Breast epithelium (tissue), 4 donors: ENCODE data around the gene AKAP8L. TPM values are rescaled to one million over a fixed set of nuclear protein-coding genes. Genes with fewer than 3 reads are reported as not detected.
"Not testable (repeated sequence)": the region's sequence is repeated elsewhere in the genome, so short reads cannot be mapped to it uniquely, and the experiment has no call there.

ENCODE experiments used
- DNase-seq, 2 donors: peaks; one replicate each; pipeline ENCODE4 v3.0.0-alpha.2; 2019; ENCODE audit warnings: low spot score in 2 of 2
- H3K27ac ChIP-seq, 2 donors: fragments of 200-600 bp; sonication (generic) in 1 of 2; one replicate each; pipeline ENCODE4 v1.5.1; 2016 to 2019; ENCODE audit warnings: mild to moderate bottlenecking in 1 of 2
- H3K27me3 ChIP-seq, 2 donors: fragments of 200-600 bp; sonication (generic) in 1 of 2; one replicate each; pipeline versions ENCODE4 v1.5.1 to v1.6.0; 2017 to 2019; ENCODE audit warnings: control low read depth in 1 of 2, mild to moderate bottlenecking in 1 of 2
- H3K36me3 ChIP-seq: fragments of 200-600 bp; one replicate; pipeline ENCODE4 v1.5.1; 2019
- H3K4me1 ChIP-seq, 2 donors: fragments of 200-600 bp; sonication (generic); one replicate each; pipeline ENCODE4 v1.5.1; 2016 to 2019; ENCODE audit warnings: control low read depth in 1 of 2
- H3K4me3 ChIP-seq, 3 donors: fragments of 200-600 bp; sonication (generic); 1 replicate in 2 of 3; 2 replicates in 1 of 3; pipeline ENCODE4 v1.5.1; 2016 to 2019; ENCODE audit warnings: mild to moderate bottlenecking in 3 of 3, moderate library complexity in 2 of 3
- H3K9me3 ChIP-seq, 2 donors: fragments of 200-600 bp; sonication (generic) in 1 of 2; one replicate each; pipeline ENCODE4 v1.5.1; 2016 to 2019; ENCODE audit warnings: control low read depth in 1 of 2
- POLR2A ChIP-seq: fragments of 450-650 bp; IDR thresholded peaks from one replicate; pipeline ENCODE4 v1.6.1; 2016; ENCODE audit warnings: antibody characterized with exemption, mild to moderate bottlenecking, moderate library complexity
- POLR2AphosphoS5 ChIP-seq, 3 donors: sonication (generic); formaldehyde crosslinking; IDR thresholded peaks; one replicate each; pipeline ENCODE4 v1.6.1; 2017; ENCODE audit warnings: antibody characterized with exemption in 3 of 3
- intact Hi-C: fragments of 100-400 bp; cut with DNase I; formaldehyde crosslinking; loops from one replicate; pipeline ENCODE4 v1.15.1; 2023; ENCODE audit warnings: low total_unique reads
- total RNA-seq, 3 donors: library from RNA; depleted of rRNA; stranded (reverse); fragments of >200 nt; gene quantifications; one replicate each; pipeline ENCODE4 v1.1.0, GENCODE V29; 2016
- TF ChIP-seq, protein P1 (sequence below), 3 donors: fragments of 450-650 bp; IDR thresholded peaks; one replicate each; pipeline ENCODE4 v1.5.1; 2016 to 2017; ENCODE audit warnings: antibody characterized with exemption in 3 of 3, mild to moderate bottlenecking in 3 of 3, moderate library complexity in 3 of 3

Gene AKAP8L
- total RNA-seq, 3 donors from 2014 or later = 77.6 to 141 (median 122) TPM

DNA sequence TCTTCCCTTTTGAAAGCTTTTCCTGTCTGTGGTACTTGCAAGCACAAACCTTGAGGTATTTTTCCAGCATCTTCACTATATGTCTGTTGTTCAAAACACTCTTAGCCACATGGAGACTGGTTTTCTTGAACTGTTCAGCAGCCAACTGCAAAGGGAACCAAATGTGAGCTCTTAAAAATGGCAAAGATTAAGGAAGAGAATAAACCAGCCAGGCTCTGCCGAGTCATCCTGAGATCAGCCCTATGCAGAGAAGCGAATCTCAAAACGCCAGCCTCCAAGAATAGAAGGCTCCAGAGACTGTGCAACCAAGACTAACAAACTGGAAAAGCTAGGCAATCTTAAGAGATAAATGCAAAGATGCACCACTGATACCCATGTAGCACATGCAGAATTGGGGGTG lies 59.9 kb downstream of the AKAP8L start:
- Histone ChIP-seq H3K9me3 (no peaks in the 10 kb centered on the region), H3K4me3 (no peak overlapping the region), H3K27ac (no peak overlapping the region), H3K4me1 (no peaks in the 10 kb centered on the region), H3K27me3 (no peaks in the 10 kb centered on the region), H3K36me3 (peaks cover 14% of the 10 kb centered on the region)
- TF ChIP-seq POLR2A = no peak
- intact Hi-C loops = no loop called here
- no peak for DNase-seq

DNA sequence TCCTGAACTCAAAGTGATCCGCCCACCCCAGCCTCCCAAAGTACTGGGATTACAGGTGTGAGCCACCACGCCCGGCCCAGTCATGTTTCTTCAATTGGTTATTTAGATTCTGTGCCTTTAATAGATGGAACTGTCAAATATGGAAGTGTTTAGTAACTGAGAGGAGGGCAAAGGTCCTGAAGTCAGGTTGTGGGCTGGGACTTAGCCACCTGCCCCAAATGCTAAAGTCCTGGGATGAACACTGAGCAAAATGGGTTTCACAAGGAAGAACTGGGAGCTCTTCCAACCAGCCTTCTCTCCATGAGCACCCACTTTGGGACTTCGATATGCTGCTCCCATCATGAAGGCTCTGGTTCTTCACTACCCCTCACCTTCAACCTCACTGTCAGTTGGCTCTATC lies 60.9 kb downstream of the AKAP8L start:
- intact Hi-C loops = no loop called here

DNA sequence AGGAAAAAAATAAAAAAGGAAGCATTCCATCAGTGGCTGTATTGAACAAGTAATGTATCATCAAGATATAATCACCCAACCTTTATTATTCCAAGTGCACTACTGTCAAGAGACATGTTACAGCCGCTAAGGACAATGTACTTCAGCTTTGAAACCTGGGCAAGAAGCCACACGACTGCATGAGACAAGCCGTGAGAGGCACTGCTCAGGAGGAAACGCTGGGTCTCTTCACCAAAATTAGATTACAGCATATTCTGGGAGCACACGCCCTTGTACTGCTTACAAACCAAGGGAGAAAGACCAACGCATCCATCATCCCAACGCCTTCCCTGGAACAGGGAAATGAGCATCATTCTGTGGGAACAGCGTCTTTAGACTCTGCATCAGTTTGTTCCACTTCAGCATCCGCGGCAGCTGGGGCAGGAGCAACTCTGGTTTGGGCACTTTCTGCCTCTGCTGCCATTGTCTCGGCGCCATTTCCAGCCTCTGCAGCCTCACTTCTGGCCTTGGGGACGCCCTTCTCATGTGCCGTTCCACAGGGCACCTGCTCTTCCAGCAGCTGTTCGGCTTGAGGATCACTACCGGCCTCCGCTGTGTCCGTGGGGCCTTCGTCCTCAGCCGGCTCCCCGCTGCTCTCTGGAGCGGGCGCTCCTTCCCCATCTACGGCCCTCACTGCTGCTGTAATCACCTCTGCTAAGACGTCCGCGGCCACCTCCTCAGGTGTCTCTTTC lies 64.1 kb downstream of the AKAP8L start:
- H3K27ac ChIP-seq = no peak overlapping the region
- H3K27me3 ChIP-seq = no peaks in the 10 kb centered on the region
- H3K4me3 ChIP-seq = no peak overlapping the region
- DNase-seq = no peak
- H3K9me3 ChIP-seq = no peaks in the 10 kb centered on the region
- H3K4me1 ChIP-seq = no peaks in the 10 kb centered on the region
- H3K36me3 ChIP-seq = peaks cover 14% of the 10 kb centered on the region
- TF ChIP-seq, protein P1, sequence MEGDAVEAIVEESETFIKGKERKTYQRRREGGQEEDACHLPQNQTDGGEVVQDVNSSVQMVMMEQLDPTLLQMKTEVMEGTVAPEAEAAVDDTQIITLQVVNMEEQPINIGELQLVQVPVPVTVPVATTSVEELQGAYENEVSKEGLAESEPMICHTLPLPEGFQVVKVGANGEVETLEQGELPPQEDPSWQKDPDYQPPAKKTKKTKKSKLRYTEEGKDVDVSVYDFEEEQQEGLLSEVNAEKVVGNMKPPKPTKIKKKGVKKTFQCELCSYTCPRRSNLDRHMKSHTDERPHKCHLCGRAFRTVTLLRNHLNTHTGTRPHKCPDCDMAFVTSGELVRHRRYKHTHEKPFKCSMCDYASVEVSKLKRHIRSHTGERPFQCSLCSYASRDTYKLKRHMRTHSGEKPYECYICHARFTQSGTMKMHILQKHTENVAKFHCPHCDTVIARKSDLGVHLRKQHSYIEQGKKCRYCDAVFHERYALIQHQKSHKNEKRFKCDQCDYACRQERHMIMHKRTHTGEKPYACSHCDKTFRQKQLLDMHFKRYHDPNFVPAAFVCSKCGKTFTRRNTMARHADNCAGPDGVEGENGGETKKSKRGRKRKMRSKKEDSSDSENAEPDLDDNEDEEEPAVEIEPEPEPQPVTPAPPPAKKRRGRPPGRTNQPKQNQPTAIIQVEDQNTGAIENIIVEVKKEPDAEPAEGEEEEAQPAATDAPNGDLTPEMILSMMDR (IDR thresholded peaks at IDR 0.05) = no peak
- TF ChIP-seq POLR2AphosphoS5 (IDR thresholded peaks at IDR 0.05) = no peak
- TF ChIP-seq POLR2A = no peak
- intact Hi-C loops = no loop called here

More for the DNA sequence above, 60.9 kb downstream of the AKAP8L start:
- TF ChIP-seq, protein P1 (IDR thresholded peaks at IDR 0.05) = no peak
- no peak for TF ChIP-seq POLR2AphosphoS5 (IDR thresholded peaks at IDR 0.05)
- no peak for TF ChIP-seq POLR2A
- H3K36me3 ChIP-seq = peaks cover 14% of the 10 kb centered on the region
- no peaks in the 10 kb centered on the region for H3K27me3 ChIP-seq
- no peaks in the 10 kb centered on the region for H3K4me1 ChIP-seq
- H3K9me3 ChIP-seq = no peaks in the 10 kb centered on the region
- no peak overlapping the region for H3K27ac ChIP-seq
- no peak overlapping the region for H3K4me3 ChIP-seq
- no peak for DNase-seq

DNA sequence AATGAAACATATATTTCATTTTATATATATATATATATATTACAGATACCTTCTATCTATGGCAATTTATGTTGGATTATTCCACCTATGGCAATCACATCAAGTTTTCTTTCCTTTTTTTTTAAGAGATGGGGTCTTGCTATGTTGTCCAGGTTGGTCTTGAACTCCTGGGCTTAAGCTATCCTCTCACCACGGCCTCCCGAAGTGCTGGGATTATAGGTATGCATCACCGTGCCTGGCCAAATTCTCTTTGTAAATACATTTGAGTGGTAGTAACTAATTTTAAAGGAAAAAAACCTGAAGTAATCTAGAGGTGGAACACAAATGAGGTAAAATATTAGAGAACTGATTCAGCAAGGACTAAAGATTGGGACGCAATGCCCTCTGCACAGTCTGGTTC lies 64.9 kb downstream of the AKAP8L start:
- intact Hi-C loops = no loop called here
- DNase-seq = no peak
- Histone ChIP-seq H3K36me3 (peaks cover 13% of the 10 kb centered on the region), H3K27me3 (no peaks in the 10 kb centered on the region), H3K4me1 (no peaks in the 10 kb centered on the region), H3K4me3 (no peak overlapping the region), H3K9me3 (no peaks in the 10 kb centered on the region), H3K27ac (no peak overlapping the region)
- TF ChIP-seq, protein P1 (IDR thresholded peaks at IDR 0.05) = no peak
- TF ChIP-seq POLR2AphosphoS5 (IDR thresholded peaks at IDR 0.05) = no peak

DNA sequence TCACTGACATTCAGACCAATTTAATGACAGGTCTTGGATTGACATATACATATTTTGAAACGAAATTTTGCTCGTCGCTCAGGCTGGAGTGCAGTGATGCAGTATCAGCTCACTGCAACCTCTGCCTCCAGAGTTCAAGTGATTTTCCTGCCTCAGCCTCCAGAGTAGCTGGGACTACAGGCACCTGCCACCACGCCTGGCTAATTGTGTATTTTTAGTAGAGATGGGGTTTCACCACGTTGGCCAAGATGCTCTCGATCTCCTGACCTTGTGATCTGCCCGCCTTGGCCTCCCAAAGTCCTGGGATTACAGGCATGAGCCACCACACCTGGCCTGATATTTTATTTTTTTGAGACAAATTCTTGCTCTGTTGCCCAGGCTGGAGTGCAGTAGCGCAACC lies 66.3 kb downstream of the AKAP8L start:
- DNase-seq, H3K4me1 ChIP-seq, H3K4me3 ChIP-seq, H3K27me3 ChIP-seq, H3K9me3 ChIP-seq, H3K36me3 ChIP-seq, intact Hi-C loops, H3K27ac ChIP-seq: not testable (repeated sequence)

DNA sequence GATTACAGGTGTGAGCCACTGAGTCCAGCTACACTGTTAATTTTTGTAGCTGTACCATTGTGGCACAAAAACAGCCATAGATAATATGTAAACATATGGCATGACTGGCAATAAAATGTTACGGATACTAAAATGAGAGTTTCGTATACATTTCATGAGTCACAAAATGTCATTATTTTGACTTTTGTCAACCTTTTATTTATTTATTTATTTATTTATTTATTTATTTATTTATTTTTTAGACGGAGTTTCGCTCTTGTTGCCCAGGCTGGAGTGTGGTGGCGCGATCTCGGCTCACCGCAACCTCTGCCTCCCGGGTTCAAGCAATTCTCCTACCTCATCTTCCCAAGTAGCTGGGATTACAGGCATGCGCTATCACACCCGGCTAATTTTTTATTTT lies 77.5 kb downstream of the AKAP8L start:
- H3K4me1 ChIP-seq, H3K4me3 ChIP-seq, H3K9me3 ChIP-seq, intact Hi-C loops, DNase-seq, H3K27me3 ChIP-seq, H3K36me3 ChIP-seq, H3K27ac ChIP-seq: not testable (repeated sequence)

DNA sequence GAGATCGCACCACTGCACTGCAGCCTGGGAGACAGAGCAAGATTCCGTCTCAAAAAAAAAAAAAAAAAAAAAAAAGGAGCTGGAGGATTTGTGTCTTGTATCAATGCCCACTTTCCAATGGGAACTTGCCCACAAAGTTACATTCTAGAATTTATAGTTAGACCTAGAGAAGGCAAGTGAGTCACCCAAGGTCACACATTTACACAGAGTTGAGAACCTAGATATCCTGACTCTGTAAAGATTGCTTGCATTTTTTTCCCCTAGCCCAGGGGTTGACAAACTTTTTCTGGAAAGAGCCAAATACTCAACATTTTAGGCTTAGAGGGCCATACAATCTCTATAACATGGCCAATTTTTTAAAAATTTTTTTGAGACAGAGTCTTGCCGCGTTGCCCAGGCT lies 78.7 kb downstream of the AKAP8L start:
- H3K27ac ChIP-seq = no peak overlapping the region
- no peak for DNase-seq
- TF ChIP-seq POLR2A = no peak
- TF ChIP-seq, protein P1 (IDR thresholded peaks at IDR 0.05) = no peak
- TF ChIP-seq POLR2AphosphoS5 (IDR thresholded peaks at IDR 0.05) = no peak

More for the DNA sequence above, 78.7 kb downstream of the AKAP8L start:
- H3K36me3 ChIP-seq = no peaks in the 10 kb centered on the region
- no peaks in the 10 kb centered on the region for H3K9me3 ChIP-seq
- intact Hi-C loops = no loop called here
- H3K4me1 ChIP-seq = no peaks in the 10 kb centered on the region
- no peaks in the 10 kb centered on the region for H3K27me3 ChIP-seq
- H3K4me3 ChIP-seq = no peak overlapping the region
